CD4-positive, alpha-beta T cell (primary cell): ENCODE measurements around the gene CNPY3. TPM values are rescaled to one million over a fixed set of nuclear protein-coding genes. Genes with fewer than 3 reads are reported as not detected.
A peak's percentile ranks its signal among the peaks of the same experiment; 100 is the strongest.
"Not testable (repeated sequence)": the region's sequence is repeated elsewhere in the genome, so short reads cannot be mapped to it uniquely, and the experiment has no call there.

Source experiments
- ATAC-seq: fragments of 200-7000 bp; cut with Tn5 transposase; one replicate; pipeline ENCODE4 v1.10.0; 2022; ENCODE audit warnings: mild to moderate bottlenecking; ENCODE audit not compliant: poor library complexity
- CTCF ChIA-PET: fragments of 350-600 bp; sonication (Branson Sonifier 250); formaldehyde crosslinking; loops from one replicate; lab custom pipeline; 2021; ENCODE audit warnings: antibody characterized with exemption, inconsistent platforms; lab: Charles Lee
- POLR2A ChIA-PET: fragments of 350-600 bp; sonication (Branson Sonifier 250); formaldehyde crosslinking; loops from one replicate; lab custom pipeline; 2021; ENCODE audit warnings: antibody characterized with exemption, inconsistent platforms; lab: Charles Lee
- DNase-seq, 14 experiments: peaks; one replicate each; pipeline ENCODE4 v3.0.0-alpha.2; 2013 to 2020; ENCODE audit warnings: mixed read lengths in 2 of 14
- H3K27ac ChIP-seq, 2 donors: one replicate each; pipeline versions ENCODE4 v1.5.1 to v1.7.0; 2013; ENCODE audit warnings: low read length in 2 of 2, low read depth in 1 of 2, mild to moderate bottlenecking in 1 of 2
- H3K27me3 ChIP-seq, 2 experiments: 1 replicate in 1 of 2; 2 replicates in 1 of 2; pipeline versions ENCODE4 v1.6.1 to v1.7.0; 2013; ENCODE audit warnings: low read length in 2 of 2, control low read depth in 1 of 2, mild to moderate bottlenecking in 1 of 2, moderate library complexity in 1 of 2; ENCODE audit not compliant: insufficient read depth in 2 of 2, control insufficient read depth in 1 of 2
- H3K36me3 ChIP-seq: one replicate; pipeline ENCODE4 v1.6.1; 2013; ENCODE audit warnings: low read length, control low read depth; ENCODE audit not compliant: insufficient read depth
- H3K4me1 ChIP-seq: one replicate; pipeline ENCODE4 v1.6.1; 2013; ENCODE audit warnings: low read length, control low read depth; ENCODE audit not compliant: insufficient read depth
- H3K4me3 ChIP-seq: one replicate; pipeline ENCODE4 v1.5.1; 2013; ENCODE audit warnings: mild to moderate bottlenecking, low read length, moderate library complexity
- H3K9me3 ChIP-seq, 2 experiments: 1 replicate in 1 of 2; 2 replicates in 1 of 2; pipeline versions ENCODE4 v1.6.1 to v1.7.0; 2013; ENCODE audit warnings: low read length in 2 of 2, mild to moderate bottlenecking in 2 of 2, control low read depth in 1 of 2, moderate library complexity in 1 of 2; ENCODE audit not compliant: control insufficient read depth in 1 of 2, insufficient read depth in 1 of 2
- H3K27ac Mint-ChIP-seq: one replicate; pipeline ENCODE4 v1.8.0; 2020; ENCODE audit warnings: mixed read lengths
- H3K27me3 Mint-ChIP-seq: one replicate; pipeline ENCODE4 v1.8.0; 2021; ENCODE audit warnings: mixed read lengths
- H3K36me3 Mint-ChIP-seq: one replicate; pipeline ENCODE4 v1.8.0; 2021; ENCODE audit warnings: low read depth, mixed read lengths
- H3K4me1 Mint-ChIP-seq: one replicate; pipeline ENCODE4 v1.8.0; 2021; ENCODE audit warnings: low read depth, mixed read lengths
- H3K4me3 Mint-ChIP-seq: one replicate; pipeline ENCODE4 v1.8.0; 2020; ENCODE audit warnings: mild to moderate bottlenecking, mixed read lengths
- H3K9me3 Mint-ChIP-seq: one replicate; pipeline ENCODE4 v1.8.0; 2020; ENCODE audit warnings: mixed read lengths
- intact Hi-C, 2 experiments: fragments of 100-400 bp; cut with DNase I in 1 of 2; cut with micrococcal nuclease in 1 of 2; formaldehyde crosslinking; loops; one replicate each; pipeline versions ENCODE4 v1.15.1 to v1.9.0; 2023 to 2025; cut with DNase I, micrococcal nuclease
- total RNA-seq, 174 experiments: library from RNA in 2 of 174; stranded (reverse) in 2 of 174; gene quantifications; one replicate each; pipeline ENCODE4 v1.2.3 and lab custom pipeline; 2021 to 2026
- TF ChIP-seq, protein P1 (sequence below): fragments of 200-600 bp; IDR thresholded peaks from one replicate; pipeline ENCODE4 v1.8.0; 2022; ENCODE audit warnings: antibody characterized with exemption, mild to moderate bottlenecking

The CNPY3 gene
- total RNA-seq, 2 experiments from 2014 or later = 41.2 to 43.8 TPM

DNA sequence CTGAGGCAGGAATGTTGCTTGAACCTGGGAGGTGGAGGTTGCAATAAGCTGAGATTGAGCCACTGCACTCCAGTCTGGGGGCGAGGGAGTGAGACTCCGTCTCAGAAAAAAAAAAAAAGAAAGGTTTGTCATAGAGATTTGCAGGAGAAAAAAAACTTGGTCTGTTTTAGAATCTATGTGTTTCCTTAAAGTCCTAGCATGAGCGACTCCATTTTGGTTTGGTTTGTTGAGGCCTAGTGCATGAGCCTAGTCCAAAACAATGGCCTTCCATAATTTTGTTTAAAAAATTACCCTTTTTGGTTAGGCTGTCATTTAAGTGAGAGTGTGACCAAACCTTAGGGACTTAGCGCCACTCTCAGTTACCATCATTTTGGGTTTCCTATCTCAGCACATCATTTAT lies 23.1 kb downstream of the CNPY3 start:
- intact Hi-C loops = no loop called here
- DNase-seq (no peak), ATAC-seq (no peak)
- Mint-ChIP-seq H3K4me3 (no peak overlapping the region), H3K27ac (no peak overlapping the region), H3K9me3 (no peaks in the 10 kb centered on the region), H3K27me3 (no peaks in the 10 kb centered on the region), H3K36me3 (peaks cover 17% of the 10 kb centered on the region), H3K4me1 (no peaks in the 10 kb centered on the region)
- TF ChIP-seq, protein P1, sequence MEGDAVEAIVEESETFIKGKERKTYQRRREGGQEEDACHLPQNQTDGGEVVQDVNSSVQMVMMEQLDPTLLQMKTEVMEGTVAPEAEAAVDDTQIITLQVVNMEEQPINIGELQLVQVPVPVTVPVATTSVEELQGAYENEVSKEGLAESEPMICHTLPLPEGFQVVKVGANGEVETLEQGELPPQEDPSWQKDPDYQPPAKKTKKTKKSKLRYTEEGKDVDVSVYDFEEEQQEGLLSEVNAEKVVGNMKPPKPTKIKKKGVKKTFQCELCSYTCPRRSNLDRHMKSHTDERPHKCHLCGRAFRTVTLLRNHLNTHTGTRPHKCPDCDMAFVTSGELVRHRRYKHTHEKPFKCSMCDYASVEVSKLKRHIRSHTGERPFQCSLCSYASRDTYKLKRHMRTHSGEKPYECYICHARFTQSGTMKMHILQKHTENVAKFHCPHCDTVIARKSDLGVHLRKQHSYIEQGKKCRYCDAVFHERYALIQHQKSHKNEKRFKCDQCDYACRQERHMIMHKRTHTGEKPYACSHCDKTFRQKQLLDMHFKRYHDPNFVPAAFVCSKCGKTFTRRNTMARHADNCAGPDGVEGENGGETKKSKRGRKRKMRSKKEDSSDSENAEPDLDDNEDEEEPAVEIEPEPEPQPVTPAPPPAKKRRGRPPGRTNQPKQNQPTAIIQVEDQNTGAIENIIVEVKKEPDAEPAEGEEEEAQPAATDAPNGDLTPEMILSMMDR = no peak
- Histone ChIP-seq H3K9me3 (no peaks in the 10 kb centered on the region), H3K4me3 (no peak overlapping the region), H3K36me3 (no peaks in the 10 kb centered on the region), H3K27ac (no peak overlapping the region), H3K4me1 (no peaks in the 10 kb centered on the region), H3K27me3 (no peaks in the 10 kb centered on the region)
- ChIA-PET POLR2A (interaction anchor here (0.9 kb wide), 1 partner anchor 23 kb away, joined by 3 read pairs; the partner anchor contains the start of gene CNPY3), CTCF (no interaction called here)

DNA sequence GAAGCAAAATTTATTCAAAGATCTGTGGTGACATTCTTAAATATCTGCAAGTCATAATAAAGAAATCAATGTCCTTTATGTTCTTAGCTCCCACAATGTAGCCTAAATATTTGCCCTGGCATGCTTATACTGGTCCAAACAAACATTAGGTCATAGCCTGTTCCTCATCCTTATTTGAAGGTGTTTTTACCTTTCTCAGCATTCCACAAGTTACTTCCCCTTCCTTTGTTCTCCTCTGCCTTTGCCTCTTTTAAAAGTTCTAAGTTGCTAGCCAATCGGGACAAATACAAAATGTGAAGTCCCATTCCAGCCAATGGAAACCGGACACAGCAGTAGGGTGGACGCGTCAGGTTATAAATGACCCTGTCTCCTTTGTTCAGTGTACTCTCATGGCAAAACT lies 25.1 kb downstream of the CNPY3 start:
- H3K27me3 ChIP-seq, H3K4me1 ChIP-seq, CTCF ChIA-PET, intact Hi-C loops, H3K9me3 ChIP-seq, H3K27ac Mint-ChIP-seq, H3K27me3 Mint-ChIP-seq, POLR2A ChIA-PET, H3K9me3 Mint-ChIP-seq, ATAC-seq, H3K4me3 Mint-ChIP-seq, H3K36me3 ChIP-seq, DNase-seq, H3K27ac ChIP-seq, H3K4me1 Mint-ChIP-seq, H3K4me3 ChIP-seq, H3K36me3 Mint-ChIP-seq: not testable (repeated sequence)

DNA sequence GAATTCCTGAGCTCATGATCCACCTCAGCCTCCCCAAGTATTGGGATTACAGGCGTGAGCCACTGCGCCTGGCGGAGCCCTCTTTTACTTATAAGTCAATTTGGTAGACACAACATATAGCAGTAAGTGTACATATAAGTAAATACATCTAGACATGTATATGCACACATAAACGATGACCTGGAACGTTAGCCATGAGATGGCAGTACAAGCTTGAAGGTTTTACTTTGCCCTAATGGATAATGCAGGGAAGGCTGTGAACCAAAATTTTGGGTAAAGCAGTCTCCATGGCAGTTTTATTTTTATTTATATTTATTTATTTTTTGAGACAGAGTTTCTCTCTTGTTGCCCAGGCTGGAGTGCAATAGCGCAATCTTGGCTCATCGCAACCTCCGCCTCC lies 28.8 kb downstream of the CNPY3 start:
- Histone ChIP-seq H3K4me1 (peaks cover 15% of the 10 kb centered on the region), H3K27ac (no peak overlapping the region), H3K36me3 (peaks cover 2% of the 10 kb centered on the region), H3K9me3 (no peaks in the 10 kb centered on the region), H3K27me3 (no peaks in the 10 kb centered on the region), H3K4me3 (no peak overlapping the region)
- intact Hi-C loops = no loop called here
- TF ChIP-seq, protein P1 = no peak
- ATAC-seq (no peak), DNase-seq (no peak)
- Mint-ChIP-seq H3K4me3 (no peak overlapping the region), H3K36me3 (no peaks in the 10 kb centered on the region), H3K27me3 (no peaks in the 10 kb centered on the region), H3K4me1 (peaks cover 20% of the 10 kb centered on the region), H3K27ac (no peak overlapping the region), H3K9me3 (no peaks in the 10 kb centered on the region)
- ChIA-PET CTCF (no interaction called here), POLR2A (interaction anchor here (0.6 to 1.7 kb wide), 3 partner anchors 21 to 469 kb away, joined by 3 to 4 read pairs (median 4); partner anchors contain the start of genes PEX6 and PPP2R5D)

GRCh38 chr6:42959917-42960242 lies 30.6 kb downstream of the CNPY3 start:
- Mint-ChIP-seq H3K4me3 (peak overlapping the region; percentile 79), H3K4me1 (peaks cover 20% of the 10 kb centered on the region), H3K27me3 (no peaks in the 10 kb centered on the region), H3K36me3 (peaks cover 12% of the 10 kb centered on the region), H3K9me3 (no peaks in the 10 kb centered on the region), H3K27ac (no peak overlapping the region)
- POLR2A ChIA-PET = interaction anchor here (0.7 to 2.9 kb wide), 3 partner anchors 19 to 30 kb away, joined by 3 to 18 read pairs (median 4); partner anchors contain the start of genes PEX6 and PPP2R5D
- DNase-seq = no peak
- ATAC-seq = no peak
- Histone ChIP-seq H3K4me3 (peak overlapping the region; percentile 55), H3K27me3 (no peaks in the 10 kb centered on the region), H3K4me1 (peaks cover 15% of the 10 kb centered on the region), H3K27ac (no peak overlapping the region), H3K36me3 (peaks cover 15% of the 10 kb centered on the region), H3K9me3 (no peaks in the 10 kb centered on the region)
- CTCF ChIA-PET = interaction anchor here (0.6 kb wide), 1 partner anchor 92 kb away, joined by 4 read pairs; no protein-coding TSS in a partner anchor
- intact Hi-C loops = no loop called here
- TF ChIP-seq, protein P1 = no peak
